Glomerular endothelial cell (primary cell): Measurements from ENCODE around the gene EMSY. TPM values are rescaled to one million over a fixed set of nuclear protein-coding genes. Genes with fewer than 3 reads are reported as not detected.
"Not testable (repeated sequence)": the region's sequence is repeated elsewhere in the genome, so short reads cannot be mapped to it uniquely, and the experiment has no call there.

ENCODE experiments used
- DNase-seq: peaks from one replicate; pipeline ENCODE4 v3.0.0-alpha.2; 2011; ENCODE audit warnings: low read depth, low spot score; ENCODE audit errors: extremely low read depth
- total RNA-seq: library from RNA; depleted of rRNA; stranded (reverse); fragments of >200 nt; gene quantifications from 2 replicates; pipeline ENCODE4 v1.2.3, GENCODE V29; 2015

The EMSY gene, protein sequence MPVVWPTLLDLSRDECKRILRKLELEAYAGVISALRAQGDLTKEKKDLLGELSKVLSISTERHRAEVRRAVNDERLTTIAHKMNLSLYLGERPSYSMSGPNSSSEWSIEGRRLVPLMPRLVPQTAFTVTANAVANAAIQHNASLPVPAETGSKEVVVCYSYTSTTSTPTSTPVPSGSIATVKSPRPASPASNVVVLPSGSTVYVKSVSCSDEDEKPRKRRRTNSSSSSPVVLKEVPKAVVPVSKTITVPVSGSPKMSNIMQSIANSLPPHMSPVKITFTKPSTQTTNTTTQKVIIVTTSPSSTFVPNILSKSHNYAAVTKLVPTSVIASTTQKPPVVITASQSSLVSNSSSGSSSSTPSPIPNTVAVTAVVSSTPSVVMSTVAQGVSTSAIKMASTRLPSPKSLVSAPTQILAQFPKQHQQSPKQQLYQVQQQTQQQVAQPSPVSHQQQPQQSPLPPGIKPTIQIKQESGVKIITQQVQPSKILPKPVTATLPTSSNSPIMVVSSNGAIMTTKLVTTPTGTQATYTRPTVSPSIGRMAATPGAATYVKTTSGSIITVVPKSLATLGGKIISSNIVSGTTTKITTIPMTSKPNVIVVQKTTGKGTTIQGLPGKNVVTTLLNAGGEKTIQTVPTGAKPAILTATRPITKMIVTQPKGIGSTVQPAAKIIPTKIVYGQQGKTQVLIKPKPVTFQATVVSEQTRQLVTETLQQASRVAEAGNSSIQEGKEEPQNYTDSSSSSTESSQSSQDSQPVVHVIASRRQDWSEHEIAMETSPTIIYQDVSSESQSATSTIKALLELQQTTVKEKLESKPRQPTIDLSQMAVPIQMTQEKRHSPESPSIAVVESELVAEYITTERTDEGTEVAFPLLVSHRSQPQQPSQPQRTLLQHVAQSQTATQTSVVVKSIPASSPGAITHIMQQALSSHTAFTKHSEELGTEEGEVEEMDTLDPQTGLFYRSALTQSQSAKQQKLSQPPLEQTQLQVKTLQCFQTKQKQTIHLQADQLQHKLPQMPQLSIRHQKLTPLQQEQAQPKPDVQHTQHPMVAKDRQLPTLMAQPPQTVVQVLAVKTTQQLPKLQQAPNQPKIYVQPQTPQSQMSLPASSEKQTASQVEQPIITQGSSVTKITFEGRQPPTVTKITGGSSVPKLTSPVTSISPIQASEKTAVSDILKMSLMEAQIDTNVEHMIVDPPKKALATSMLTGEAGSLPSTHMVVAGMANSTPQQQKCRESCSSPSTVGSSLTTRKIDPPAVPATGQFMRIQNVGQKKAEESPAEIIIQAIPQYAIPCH (N-terminal part only)
- 8.6 and 16.7 TPM in 2 replicates for total RNA-seq

DNA sequence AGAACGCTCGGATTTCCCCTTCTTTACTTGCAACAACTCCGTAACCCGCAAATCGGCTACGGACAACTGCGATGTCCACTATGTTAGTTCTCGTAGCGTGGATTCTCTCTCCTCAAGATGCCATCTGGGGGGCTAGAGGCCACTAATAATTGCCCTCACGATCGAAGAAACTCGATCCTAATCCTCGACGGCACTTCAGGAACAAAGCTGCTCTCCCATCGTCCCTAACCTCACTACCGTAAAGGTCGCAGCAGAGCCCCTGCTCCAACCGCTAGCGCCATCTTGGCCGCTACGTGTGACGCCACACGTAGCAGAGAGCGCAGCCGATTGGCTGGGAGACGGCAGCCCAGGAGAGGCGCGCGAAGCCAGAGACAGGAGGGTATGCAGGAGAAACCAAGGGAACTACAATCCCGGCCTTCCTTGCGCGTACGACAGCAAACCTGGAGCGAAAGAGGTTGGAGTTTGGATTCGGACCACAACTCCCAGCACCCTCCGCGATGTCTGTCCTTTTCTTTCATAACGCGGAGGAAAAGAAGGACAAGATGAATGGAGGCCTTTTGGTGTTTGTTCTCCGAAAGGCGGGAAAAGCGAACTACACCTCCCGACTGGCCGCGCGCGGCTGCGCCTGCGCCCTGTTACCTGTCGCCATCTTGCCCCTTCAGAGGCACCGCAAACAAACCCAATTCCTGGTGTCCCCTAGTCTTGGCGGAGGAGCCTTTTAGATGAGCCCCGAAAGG, at the start of gene EMSY:
TSS of gene EMSY (plus strand) at position 635 of the 737 bp plus-strand sequence. CDS start 1,921 bp downstream, outside the sequence.
- peak; percentile 97 for DNase-seq

DNA sequence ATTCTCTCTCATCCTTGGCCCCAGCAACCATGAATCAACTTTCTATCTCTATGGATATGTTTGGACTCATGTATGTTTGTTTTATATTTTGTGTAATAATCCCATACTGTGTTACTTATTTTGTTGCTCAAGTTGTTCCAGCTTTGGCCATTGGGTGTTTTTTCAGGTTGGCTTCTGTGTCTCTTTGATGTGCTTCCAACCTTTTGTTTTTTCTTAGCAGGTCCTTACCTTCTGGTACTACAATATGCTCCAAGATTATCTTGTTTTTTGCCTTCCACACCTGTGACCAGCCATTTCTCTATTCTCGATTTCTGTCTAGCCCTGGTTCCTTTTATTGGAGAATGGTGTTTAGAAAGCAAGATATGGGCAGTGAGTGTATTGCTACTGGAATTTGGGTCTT, 49.5 kb upstream of the EMSY start:
- no peak for DNase-seq

GRCh38 chr11:76397383-76397782, 47.4 kb upstream of the EMSY start:
- DNase-seq: no peak

DNA sequence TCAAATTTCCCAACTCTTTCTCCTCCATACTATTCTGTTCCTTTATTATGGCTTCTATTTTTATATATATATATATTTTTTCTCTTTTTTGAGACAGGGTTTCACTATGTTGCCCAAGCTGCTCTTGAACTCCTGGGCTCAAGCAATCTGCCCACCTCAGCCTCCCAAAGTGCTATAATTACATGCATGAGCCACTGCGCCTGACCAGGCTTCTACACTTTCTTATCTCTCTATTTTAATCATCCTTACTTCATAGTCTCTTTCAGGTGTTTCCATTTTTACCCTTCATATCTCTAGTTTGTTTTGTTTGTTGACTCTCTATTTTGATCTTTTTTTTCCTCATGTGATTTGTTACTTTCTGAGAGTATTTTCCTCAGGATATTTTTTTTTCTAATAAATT, 43.9 kb upstream of the EMSY start:
- DNase-seq: no peak

GRCh38 chr11:76401484-76401883, 43.3 kb upstream of the EMSY start:
- not testable (repeated sequence) for DNase-seq

DNA sequence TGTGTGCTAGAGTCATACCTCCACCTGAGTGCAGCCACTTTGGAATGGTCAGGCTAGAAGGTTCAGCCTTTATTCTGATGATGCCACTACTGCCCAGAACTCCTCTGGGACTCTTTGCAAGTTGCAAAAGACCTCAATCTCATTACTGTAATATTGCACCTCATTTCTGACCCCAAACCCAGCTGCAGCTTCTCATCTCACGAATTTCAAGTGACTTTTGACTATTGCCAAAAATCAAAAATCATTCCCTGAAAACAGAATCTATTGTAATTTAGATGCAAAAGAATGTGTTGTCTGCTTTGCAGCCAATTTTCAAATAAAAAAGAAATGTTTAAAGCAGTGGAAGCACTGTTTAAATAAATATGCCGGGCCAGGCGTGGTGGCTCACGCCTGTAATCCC, 38.5 kb upstream of the EMSY start:
- DNase-seq: no peak

DNA sequence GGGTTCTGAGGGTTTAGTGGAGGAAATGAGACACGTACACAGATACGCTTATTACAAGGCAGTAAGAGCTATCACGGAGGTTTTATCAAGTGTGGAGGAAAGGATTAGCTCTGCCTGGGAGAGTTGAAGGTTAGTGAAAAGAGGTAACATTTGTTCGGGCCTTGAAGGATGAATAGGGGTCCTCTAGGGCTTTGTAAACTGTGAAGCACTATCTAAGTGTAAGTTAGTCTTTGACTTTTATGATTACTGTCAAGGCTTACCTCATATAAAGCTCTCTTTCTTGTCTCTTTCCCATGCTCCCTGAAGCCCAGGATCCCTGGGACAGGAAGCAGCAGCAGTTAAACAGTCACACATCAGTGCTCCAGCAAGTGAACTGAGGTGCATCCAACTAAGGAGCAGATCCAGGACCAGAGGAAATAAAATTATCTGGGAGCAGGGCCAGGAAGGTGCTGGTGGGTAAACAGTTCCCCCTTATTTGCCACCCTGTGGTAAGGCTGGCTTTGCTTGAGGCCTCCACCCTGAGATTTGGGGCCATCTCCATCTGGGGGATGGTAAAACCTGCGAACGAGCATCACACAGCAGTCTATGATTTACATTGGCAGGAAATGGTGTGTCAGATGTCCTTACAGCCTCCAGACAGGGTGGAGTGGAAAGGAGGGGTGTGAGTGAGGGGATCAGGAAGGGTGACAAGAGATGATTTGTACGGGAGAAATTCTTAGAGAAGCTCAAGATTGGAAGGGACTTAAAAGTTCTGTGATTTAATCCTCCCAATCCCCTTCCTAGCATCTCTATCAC, 36.5 kb upstream of the EMSY start:
- DNase-seq: no peak

DNA sequence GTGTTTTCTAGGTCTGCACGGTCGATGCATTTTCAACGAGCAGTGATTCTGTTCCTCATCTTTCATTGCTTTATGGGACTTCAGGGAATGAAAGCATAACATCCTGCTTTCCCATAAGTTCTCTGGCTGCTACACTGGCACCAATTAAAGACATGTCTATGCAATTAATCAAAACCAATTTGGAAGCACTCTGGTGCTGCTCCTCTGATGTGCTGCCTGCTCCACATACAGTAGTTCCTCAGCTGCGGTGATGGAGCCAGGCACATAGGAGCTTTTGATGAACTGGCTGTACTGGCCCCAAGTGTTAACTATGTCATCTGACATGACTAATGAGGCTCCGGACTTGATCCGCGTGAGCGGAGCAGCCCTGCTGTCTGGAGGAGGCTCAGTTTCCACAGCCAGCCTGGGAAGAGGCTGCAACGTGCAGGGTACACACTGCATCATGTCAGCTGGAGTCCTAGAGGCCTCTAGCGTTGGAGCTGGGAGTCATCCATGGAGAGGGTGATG, 33.9 kb upstream of the EMSY start:
- no peak for DNase-seq

- no peak for DNase-seq
These were observed 29.7 kb upstream of the EMSY start for GRCh38 chr11:76415073-76415472.

DNA sequence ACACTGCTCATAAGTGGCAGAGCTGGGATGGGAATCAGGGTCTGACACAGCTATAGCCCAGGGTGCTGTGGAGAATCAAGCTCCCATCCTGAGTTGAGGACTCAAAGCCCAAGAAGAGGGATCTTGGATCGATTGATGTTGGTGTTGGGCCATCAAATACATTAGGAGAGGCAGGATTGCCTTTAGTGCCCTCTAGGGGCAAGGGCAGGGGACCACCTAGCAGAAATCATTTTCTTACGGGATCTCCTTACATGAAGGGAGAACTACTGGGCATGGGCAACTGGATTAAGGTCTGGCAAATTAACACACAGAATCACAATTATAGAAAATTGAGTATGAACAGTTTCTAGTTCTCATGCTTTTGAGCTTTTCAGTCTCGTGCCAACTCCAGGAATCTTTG, 24.9 kb upstream of the EMSY start:
- no peak for DNase-seq

DNA sequence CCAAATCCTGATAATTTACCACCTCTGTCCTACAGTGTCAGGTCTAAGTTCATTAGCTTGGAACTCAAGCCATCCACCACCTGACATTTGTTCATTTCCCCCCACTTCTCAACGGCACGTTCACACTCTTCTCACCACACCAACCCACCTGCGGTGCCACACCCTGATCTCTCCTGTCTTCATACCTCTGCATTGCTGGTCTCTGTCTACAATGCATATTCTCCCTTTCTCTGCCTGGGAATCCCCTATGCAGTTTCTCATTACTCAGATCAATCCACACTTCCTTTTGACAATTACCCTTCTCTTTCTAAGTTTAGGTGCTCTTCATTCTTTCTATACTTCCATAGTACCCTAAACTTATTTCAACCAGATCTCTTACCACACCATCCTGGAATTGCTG, 20.4 kb upstream of the EMSY start:
- no peak for DNase-seq

DNA sequence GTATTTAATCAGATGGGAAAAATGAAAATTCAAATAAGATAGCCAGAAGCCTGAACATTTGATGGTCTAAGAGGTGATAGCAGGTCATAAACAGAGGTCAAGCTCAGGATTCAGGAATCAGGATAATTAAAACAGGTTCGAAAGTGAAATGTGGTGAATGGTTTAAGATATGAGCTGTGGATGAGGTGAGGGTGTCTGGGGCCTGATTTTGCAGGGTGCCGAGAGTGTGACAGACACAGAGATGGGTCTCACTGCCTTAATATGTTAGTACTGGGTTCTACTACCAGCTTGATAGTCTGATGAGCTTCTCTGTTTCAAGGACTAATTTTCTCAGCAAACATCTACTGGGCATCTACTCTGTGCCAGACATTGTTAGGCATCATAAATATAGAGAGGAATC, 19.9 kb upstream of the EMSY start:
- no peak for DNase-seq

GRCh38 chr11:76426660-76427059, 18.2 kb upstream of the EMSY start:
- no peak for DNase-seq

- no peak for DNase-seq
These were observed 8.8 kb upstream of the EMSY start for GRCh38 chr11:76436020-76436419.

- DNase-seq: no peak
These were observed 1.4 kb upstream of the EMSY start for GRCh38 chr11:76443268-76443980.

- DNase-seq: no peak
These were observed 794 bp upstream of the EMSY start for GRCh38 chr11:76444065-76444383.

DNA sequence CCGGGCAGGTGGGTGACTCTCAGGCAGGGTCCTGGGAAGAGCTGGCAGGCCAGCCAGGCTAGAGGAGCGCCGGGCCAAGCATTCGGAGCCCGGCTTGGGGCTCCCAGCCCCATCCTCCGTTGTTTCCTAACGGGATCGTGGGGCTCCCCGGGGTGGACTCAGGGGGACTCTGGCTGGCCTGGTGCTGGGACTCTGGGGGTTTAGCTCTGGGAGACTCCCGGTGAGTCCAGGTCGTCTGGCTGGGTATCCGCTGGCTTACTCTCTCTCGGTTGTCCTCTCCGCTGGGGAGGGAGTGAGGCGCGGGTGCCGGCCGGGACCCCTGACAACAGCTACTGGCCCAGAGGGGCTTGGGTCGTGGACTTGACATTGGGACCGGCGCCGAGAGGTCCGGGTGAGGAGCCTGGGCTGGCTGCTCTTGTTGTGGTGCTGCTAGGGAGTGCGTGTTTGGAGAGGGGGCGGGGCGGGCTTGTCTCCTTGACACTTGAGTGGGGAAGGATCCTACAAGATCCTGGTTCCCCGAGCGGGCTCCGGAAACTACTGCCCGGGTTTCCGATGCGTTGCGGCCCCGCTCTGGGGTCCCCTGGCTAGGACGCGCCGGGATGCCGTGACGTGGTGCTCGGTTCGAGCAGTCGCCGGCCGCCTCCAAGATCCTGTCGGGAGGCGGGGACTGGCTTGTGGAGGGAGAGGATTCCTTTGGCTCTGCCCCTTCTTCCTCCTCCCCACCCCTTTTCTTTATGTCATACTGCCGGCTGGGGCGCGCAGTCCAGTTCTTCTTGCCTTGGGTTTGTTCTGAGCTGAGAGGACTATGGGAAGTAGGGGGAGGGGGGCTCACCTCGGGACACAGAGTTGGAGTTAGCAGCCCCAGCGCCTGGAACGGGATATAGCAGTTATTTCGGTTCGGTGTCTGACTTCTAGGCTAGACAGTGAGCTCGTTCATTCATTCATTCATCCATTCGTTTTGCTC, 585 bp downstream of the EMSY start:
- DNase-seq: peak; percentile 62

GRCh38 chr11:76448506-76448905, 3.7 kb downstream of the EMSY start:
- no peak for DNase-seq
